Measurements from ENCODE around the gene WNK2.

DNA sequence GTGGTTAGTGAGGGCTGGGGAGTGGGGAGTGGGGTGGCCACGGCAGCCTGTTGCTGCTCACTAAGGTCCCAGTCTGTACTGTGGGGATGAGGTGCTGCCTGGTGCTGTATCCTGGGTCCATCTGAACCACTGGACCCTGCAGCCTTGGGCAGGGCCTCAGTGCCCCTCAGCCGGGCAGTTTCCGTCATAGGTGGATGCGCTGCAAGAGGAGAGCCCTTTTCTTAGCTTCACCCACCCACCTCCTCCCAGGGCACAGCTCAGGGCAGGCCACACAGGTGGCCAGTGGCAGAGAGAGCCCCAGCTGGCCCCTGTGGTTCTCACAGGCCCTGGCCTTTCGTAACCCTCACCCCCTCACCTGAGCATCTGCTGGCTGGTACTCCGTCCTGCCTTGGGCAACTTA, 46.2 kb downstream of the WNK2 start:
- TF ChIP-seq, protein P1, sequence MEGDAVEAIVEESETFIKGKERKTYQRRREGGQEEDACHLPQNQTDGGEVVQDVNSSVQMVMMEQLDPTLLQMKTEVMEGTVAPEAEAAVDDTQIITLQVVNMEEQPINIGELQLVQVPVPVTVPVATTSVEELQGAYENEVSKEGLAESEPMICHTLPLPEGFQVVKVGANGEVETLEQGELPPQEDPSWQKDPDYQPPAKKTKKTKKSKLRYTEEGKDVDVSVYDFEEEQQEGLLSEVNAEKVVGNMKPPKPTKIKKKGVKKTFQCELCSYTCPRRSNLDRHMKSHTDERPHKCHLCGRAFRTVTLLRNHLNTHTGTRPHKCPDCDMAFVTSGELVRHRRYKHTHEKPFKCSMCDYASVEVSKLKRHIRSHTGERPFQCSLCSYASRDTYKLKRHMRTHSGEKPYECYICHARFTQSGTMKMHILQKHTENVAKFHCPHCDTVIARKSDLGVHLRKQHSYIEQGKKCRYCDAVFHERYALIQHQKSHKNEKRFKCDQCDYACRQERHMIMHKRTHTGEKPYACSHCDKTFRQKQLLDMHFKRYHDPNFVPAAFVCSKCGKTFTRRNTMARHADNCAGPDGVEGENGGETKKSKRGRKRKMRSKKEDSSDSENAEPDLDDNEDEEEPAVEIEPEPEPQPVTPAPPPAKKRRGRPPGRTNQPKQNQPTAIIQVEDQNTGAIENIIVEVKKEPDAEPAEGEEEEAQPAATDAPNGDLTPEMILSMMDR (IDR thresholded peaks at IDR 0.05): no peak
- no peak for TF ChIP-seq POLR2A (IDR thresholded peaks at IDR 0.05)
